ENCODE results near the gene PDZRN4. TPM values are rescaled to one million over a fixed set of nuclear protein-coding genes. Genes with fewer than 3 reads are reported as not detected.
"Not testable (repeated sequence)": the region's sequence is repeated elsewhere in the genome, so short reads cannot be mapped to it uniquely, and the experiment has no call there.

Gene PDZRN4
- total RNA-seq, 6 donors from 2014 or later = 0.17 to 1.3 (median 0.61) TPM; not detected in 1

- ATAC-seq (ENCODE audit: low FRiP score in 2 of 2) (no peak), DNase-seq (no peak)
- 79 to 91% methylated on average over 4 of the region's 4 CpGs for WGBS, 2 donors
- TF ChIP-seq POLR2AphosphoS5 (IDR thresholded peaks at IDR 0.05) = no peak
- no peak for TF ChIP-seq EP300 (IDR thresholded peaks at IDR 0.05)
- TF ChIP-seq CTCF (IDR thresholded peaks at IDR 0.05) = no peak
- no peak for TF ChIP-seq POLR2A (IDR thresholded peaks at IDR 0.05)
- H3K4me1 ChIP-seq = no peaks in the 10 kb centered on the region
- H3K36me3 ChIP-seq = no peaks in the 10 kb centered on the region
- H3K27ac ChIP-seq = no peak overlapping the region
- no peaks in the 10 kb centered on the region for H3K27me3 ChIP-seq
- H3K4me3 ChIP-seq = no peak overlapping the region
- no peaks in the 10 kb centered on the region for H3K9me3 ChIP-seq
Measured at GRCh38 chr12:41254004-41254914, 66.1 kb downstream of the PDZRN4 start.

DNA sequence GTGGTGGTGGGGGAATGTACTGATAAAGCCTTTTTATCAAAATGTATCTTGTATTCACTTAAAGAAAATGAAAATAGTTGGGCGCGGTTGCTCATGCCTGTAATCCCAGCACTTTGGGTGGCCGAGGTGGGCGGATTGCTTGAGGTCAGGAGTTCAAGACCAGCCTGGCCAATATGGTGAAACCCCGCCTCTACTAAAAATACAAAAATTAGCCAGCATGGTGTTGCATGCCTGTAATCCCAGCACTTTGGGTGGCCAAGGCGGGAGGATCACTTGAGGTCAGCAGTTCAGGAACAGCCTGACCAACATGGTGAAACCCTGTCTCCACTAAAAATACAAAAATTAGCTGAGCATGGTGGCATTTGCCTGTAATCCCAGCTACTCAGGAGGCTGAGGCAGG, 75.1 kb downstream of the PDZRN4 start:
- not testable (repeated sequence) for H3K27ac ChIP-seq; H3K4me1 ChIP-seq; H3K36me3 ChIP-seq; H3K27me3 ChIP-seq; H3K4me3 ChIP-seq; DNase-seq; H3K9me3 ChIP-seq; ATAC-seq (ENCODE audit: low FRiP score in 2 of 2)
- WGBS, 2 donors = 74 to 86% methylated on average over 6 of the region's 6 CpGs

DNA sequence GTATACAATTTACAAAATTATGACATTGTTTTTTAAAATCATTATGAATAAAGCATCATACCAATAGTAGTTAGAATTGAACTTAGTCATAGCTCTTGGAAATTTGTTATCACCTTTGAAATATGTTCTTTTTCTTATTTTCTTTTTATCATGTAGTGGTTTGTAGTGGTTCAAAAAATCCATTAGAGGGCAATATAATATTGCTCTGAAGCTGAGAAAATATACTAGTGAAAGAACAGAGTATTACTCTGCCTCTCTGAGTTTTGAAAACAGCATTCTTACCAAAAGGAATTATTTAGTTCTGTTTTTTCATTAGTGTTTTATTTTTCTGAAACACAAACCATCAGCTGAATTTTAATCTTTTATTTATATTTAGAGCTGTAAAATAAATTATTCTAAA, 76.2 kb downstream of the PDZRN4 start:
- H3K9me3 ChIP-seq = no peaks in the 10 kb centered on the region
- no peak for ATAC-seq (ENCODE audit: low FRiP score in 2 of 2)
- no peak overlapping the region for H3K27ac ChIP-seq
- TF ChIP-seq POLR2AphosphoS5 (IDR thresholded peaks at IDR 0.05) = no peak
- no peak for TF ChIP-seq POLR2A (IDR thresholded peaks at IDR 0.05)
- peak in 2 of 6 experiments; percentile 24 for TF ChIP-seq CTCF (IDR thresholded peaks at IDR 0.05)
- H3K4me3 ChIP-seq = no peak overlapping the region
- H3K4me1 ChIP-seq = no peaks in the 10 kb centered on the region
- H3K27me3 ChIP-seq = no peaks in the 10 kb centered on the region
- DNase-seq = no peak
- H3K36me3 ChIP-seq = no peaks in the 10 kb centered on the region

GRCh38 chr12:41269056-41269455, 80.9 kb downstream of the PDZRN4 start:
- no peak for TF ChIP-seq CTCF (IDR thresholded peaks at IDR 0.05)
- no peak for TF ChIP-seq EP300 (IDR thresholded peaks at IDR 0.05)
- no peak for TF ChIP-seq POLR2A (IDR thresholded peaks at IDR 0.05)
- no peak for TF ChIP-seq POLR2AphosphoS5 (IDR thresholded peaks at IDR 0.05)
- no peaks in the 10 kb centered on the region for H3K36me3 ChIP-seq
- no peak for DNase-seq
- H3K9me3 ChIP-seq = no peaks in the 10 kb centered on the region
- no peak for ATAC-seq (ENCODE audit: low FRiP score in 2 of 2)
- 85 to 94% methylated on average over 1 of the region's 1 CpG for WGBS, 2 donors
- no peaks in the 10 kb centered on the region for H3K27me3 ChIP-seq
- H3K4me3 ChIP-seq = no peak overlapping the region
- no peak overlapping the region for H3K27ac ChIP-seq
- H3K4me1 ChIP-seq = no peaks in the 10 kb centered on the region

- Histone ChIP-seq H3K9me3 (no peaks in the 10 kb centered on the region), H3K4me3 (no peak overlapping the region), H3K36me3 (no peaks in the 10 kb centered on the region), H3K27ac (no peak overlapping the region), H3K27me3 (no peaks in the 10 kb centered on the region), H3K4me1 (peaks cover 0 to 7% (median 0%) of the 10 kb centered on the region in 4 donors)
- TF ChIP-seq POLR2AphosphoS5 (IDR thresholded peaks at IDR 0.05) (no peak), POLR2A (IDR thresholded peaks at IDR 0.05) (no peak), CTCF (IDR thresholded peaks at IDR 0.05) (no peak), EP300 (IDR thresholded peaks at IDR 0.05) (no peak)
- ATAC-seq (ENCODE audit: low FRiP score in 2 of 2) (no peak), DNase-seq (no peak)
- 62 to 66% methylated on average over 3 of the region's 3 CpGs for WGBS, 2 donors
Measured at GRCh38 chr12:41271489-41271888, 83.4 kb downstream of the PDZRN4 start.
